GM19043 (cell line): ENCODE data around the gene SYCE1L.

ENCODE experiments used
- ATAC-seq: cut with Tn5 transposase; IDR thresholded peaks from one replicate; pipeline ENCODE4 v1.9.1; 2021; ENCODE audit warnings: low read depth; ENCODE audit not compliant: unreplicated experiment

SYCE1L gene

DNA sequence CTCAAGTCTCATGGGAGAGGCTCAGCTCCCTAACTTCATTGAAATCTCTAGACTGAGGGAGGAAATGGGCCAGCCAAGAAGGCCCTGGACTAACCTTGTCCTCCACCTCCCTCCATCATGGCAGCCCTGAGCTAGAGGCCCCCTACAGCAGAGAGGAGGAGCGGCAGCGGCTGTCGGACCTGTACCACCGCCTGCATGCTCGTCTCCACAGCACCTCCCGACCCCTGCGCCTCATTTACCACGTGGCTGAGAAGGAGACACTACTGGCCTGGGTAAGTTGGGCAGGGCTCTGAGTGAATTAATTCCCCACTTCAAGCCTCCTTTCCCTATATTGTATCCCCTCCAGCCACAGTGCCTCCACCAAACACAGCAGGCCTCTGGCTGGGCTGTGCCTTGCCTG lies 3.8 kb upstream of the SYCE1L start:
- ATAC-seq, result no peak

DNA sequence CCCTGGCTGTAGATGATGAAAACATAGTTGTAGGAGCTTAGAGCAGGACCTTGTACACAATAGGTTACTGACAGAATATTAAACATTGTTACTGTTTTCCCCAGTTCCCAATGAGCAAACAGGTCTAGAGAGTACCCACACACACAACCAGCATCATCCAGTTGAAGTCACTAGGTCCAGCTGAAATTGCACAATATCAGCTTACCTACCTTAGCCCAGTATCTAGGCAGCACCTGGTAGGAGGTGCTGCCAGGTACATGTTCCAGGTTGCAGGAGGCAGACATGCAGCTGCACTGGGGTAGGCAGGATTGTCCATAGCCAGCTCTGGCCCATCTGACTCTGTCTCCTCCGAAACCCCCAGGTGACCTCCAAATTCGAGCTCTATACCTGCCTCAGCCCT lies 1.5 kb upstream of the SYCE1L start:
- ATAC-seq, result no peak

DNA sequence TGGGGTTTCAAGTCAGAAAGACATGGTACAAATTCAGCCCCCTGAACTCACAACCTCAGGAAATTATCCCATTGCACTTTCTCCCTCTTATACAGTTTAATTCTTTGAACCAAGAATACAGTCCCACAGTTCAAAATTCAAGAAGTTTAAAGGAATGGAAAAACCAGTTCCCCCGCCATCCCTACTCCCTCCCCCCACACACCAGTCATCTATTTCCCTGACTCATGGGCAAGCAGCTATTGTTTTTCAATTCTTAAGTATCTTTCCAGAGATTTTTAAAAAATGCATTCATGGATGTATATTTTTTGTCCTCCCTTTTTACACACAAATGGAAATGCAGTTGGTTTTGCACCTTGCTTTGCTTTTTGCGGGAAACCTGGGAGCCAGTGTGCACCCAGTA lies 7.3 kb downstream of the SYCE1L start:
- ATAC-seq, result no peak

DNA sequence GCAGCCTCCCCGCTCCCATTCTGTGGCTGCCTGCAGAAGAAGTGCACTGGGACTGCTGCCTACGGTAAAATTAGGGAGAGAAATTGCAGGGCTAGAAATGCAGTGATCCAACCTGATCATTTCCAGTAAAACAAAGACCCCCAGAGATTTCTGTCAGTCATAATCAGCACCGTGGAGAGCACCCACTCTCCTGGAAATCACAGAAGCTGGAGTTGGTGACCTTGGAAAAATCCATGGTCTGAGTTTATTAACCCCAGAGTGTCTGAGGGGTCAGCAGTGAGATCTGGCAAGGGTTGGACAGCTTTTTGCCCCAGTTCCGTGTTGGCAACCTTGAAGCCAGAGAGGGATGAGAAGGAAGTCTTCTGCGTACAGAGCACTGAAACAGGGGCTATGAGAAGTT lies 7.8 kb downstream of the SYCE1L start:
- no peak for ATAC-seq

DNA sequence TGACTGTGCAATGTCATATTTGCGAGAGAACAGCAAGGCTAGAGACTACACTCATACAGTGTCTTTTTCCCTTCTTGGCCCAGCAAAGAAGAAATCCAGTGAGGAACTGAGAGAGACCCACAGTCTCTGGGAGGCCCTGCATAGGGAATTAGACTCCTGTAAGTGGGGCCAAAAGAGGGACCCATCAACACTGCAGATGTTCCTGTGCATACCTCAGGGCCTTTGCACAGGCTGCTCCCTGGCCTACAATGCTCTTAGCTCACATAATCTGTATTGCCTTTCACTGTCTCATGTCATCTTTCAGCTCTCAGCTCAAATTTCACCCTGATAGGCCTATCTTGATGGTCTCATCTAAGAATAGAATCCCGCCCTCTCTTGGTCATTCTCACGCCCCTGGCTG lies 9.2 kb downstream of the SYCE1L start:
- no peak for ATAC-seq

DNA sequence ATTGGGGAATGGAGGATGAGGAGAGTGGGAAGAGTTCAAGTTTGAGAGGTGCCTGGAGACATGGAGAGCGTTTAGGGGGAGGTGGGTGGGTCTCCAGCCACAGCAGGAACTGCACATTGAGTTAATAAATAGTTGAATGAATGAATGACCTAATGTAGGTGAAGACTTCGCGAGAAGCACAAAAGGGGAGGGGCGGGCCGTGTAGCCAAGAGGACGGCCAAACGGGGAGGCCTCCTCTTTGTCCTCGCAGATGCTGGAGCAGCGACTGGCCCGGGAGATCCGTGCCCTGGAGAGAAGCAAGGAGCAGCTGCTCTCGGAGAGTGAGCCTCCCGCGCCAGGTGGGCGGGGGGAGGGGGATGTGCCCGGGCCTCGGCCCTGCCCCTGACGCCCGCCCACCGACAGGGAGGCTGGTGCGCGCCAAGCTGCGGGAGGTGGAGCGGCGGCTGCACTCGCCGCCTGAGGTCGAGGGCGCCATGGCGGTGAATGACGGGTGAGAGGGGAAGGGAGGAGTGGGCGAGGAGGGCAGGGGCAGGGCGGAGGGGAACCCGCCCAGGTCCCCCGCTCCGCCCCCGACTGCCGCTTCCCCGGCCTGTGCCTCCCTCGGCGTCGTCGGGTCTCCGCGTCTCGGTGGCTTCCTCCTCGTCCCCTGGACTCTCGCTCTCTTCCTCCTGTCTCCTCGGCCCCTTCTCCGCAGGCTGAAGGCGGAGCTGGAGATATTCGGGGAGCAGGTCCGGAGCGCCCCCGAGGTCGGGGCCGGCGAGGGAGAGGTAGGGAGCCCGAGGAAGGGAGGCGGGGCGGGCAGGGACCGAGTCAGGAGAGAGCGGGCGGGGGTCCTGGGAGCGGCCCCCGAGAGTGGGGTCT lies 12.9 kb downstream of the SYCE1L start:
- peak; percentile 46 for ATAC-seq

DNA sequence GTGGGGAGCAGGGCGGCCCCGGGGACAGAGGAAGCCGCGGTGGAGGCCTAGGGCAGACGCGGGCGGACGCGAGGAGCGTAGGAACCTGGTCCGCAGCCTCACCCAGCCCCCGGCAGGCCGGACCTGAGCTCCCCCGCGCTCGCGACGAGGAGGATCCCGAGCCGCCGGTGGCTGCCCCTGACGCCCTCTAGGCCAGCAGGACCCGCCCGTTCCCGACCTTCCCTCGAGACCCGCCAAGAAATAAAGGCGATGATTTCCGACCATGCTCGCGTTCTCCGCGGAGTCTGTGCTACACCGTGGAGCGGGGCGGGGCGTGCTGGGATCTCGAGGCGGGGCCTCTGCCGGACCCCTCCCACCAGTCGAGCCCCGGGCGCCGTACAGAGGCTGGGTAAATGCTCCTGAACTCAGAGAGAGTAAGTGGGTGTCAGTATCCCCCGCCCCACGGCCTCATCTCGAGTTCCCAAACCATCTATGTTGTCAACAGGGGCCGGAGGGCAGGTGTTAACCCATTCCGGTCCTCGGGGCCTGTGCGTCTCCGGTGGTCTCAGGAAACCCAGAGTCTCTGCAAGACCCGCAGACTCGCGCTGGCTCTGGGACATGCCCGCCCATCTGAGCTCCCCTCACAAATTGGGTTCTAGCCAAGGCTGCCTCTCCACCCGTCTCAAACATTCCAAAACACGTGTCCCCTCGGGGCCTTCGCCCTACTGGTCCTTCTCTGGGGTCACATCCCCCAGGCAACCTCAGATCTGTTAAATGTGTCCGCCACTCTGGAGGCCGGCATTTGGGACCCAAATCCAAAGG lies 13.7 kb downstream of the SYCE1L start:
- ATAC-seq, result peak; percentile 60

DNA sequence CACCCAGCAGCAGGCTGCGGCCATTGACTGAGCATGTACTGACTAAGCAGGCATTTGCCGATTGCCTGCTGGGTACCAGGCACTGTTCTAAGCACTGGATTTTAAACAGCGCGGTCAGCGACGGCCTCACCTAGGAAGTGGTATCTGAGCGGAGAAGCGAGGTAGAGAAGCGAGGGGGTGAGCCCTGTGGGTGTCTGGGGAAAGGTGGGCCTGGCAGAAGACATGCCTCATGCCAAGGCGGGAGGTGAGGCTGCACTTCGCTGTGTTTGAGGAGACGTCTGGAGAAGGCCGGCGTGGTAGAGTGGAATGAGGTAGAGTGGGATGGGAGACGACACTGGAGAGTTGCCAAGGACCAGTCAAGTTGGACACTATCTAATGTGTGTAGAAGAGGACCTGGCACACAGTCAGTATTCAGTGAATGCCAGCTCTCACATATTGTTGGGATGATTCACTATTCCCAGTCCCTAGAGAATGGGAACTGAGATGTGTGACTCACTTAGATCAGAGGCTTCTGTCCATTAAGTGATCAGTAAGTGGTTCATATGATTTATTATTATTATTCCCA lies 14.4 kb downstream of the SYCE1L start:
- ATAC-seq, result no peak

DNA sequence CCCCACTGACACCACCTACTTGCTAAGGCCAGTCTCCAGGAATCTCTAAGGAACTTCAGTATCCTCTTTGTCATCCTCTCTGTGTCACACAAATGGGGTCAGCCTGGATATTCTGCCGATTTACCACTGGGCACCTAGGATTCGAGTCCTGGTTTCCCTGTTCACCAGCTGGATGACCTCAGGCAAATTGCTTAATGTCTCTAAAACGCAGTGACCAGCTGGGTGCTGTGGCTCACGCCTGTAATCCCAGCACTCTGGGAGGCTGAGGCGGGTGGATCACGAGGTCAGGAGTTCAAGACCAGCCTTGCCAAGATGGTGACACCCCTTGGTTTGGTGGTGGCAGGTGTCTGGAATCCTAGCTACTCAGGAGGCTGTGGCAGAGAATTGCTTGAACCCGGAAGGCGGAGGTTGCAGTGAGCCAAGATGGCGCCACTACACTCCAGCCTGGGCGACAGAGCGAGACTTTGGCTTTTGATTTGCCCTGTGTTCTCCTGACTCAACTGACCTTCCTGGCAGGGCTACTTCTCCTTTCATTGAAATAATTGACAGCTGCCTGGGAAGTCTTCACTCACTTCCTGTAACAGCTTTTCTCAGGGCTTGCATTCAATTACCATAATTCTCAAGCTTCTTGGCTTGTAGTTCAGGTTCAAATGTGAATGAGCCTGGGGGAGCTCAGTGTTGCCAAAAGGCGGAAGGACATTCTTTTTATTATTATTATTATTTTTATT lies 15.4 kb downstream of the SYCE1L start:
- ATAC-seq, result no peak

DNA sequence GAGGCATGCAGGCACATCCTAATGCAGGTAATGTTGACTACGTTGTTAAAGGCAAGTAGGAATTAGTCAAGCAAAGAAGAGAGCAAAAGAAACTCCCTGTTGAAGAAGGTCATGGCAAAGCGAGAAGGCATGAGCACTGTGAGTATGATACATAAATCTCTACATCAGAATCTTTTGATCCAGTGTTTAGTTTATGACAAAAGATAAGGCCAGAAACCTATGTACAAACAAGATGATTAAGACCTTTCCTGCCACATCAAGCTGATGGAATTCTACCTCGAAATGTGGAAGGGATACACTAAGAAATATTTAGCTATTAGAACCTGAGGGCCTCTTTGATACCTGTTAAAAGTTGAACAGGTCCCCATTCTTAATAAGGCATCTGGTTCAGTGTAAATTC lies 20.2 kb downstream of the SYCE1L start:
- ATAC-seq, result no peak

DNA sequence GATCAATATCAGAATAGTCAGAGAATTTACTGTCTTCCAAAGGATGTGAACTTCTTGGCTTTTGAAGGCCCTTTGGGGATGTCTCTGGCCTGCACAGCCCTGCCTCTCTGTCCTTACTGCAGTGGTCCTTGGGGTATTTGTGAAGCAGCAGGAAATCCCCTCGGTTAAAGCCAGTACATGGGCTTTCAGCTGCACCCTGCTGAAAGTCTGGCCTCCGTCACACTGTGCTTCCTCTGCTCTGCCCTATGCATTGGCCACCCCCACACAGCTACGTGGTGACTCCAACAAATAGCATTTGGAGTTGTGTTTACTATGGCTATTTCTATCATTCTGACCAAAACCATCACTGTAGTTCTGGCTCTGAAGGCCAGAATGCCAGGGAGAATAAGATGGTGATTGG lies 21.2 kb downstream of the SYCE1L start:
- peak; percentile 74 for ATAC-seq

DNA sequence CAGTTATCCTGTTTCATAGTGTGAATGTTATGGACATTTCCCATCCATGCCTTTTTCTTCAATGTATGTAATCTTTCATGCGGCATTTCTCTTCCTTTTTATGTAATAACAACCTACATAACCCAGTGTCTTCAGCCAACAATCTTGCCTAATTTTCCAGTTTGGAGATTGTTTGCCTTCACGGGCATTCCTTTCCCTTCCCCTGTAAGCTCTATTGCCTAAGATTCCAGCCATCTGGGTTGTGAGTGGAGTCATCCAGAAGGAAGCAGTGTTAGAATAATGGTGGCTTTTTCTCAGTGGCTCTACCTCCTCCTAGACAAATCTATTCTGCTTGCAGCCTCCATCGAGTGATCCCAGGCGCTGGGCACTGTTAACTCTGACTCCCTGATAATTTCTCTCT lies 22.3 kb downstream of the SYCE1L start:
- no peak for ATAC-seq

DNA sequence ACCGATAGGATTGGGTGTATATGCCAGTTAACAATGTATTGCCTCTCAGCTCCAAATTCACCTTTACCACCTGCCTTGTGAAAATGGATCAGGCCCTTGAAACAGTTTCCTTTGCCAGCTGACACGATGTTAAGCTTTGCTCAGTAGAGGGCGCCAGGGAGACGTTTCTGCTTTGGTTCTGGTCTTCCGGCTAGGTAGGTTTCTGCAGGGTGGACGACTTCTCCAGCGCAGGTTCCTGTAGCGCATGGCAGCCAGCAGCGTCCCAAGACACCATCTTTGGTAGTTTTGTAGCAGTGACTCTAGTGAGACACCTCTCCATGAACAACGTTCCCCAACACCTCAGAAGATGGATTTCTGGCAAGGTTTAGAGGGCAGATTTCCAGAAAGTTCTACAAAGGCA lies 24.0 kb downstream of the SYCE1L start:
- no peak for ATAC-seq

DNA sequence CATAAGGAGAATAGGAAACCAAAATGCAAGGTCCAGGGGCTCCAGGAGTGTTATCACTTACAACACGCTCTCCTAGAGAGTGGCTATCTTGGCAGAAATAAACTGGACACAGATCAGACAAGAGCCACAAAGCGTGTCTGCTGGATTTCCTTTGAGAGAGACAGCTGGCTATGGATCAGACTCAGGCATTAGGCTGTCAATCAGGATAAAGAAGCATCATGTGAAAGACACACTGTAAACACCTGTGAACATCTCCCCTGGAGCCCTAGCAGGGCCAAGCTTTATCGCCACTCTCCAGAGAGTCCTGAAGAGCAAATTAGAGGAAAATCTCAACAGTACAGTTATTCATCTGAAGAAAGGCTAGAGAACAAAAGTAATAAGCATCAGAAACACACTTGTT lies 26.0 kb downstream of the SYCE1L start:
- ATAC-seq, result no peak

DNA sequence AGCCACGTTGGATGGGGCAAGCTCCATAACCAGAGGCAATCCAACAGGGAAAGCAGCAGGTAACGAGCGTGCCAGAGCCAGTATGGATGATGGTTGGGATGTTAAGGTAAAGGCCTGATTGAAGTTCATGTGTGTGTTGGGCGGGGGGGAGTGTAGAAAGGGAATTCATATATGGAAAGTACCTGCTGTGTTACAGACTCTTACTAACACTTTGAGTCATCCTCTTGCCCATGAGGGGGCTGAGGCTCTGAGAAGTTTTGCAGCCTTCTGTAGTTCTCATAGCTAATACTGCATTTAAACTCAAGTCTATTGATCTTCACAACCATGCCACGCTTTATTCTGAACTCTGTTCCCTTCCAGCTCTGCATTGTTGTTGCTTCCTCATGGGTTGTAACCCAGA lies 28.5 kb downstream of the SYCE1L start:
- ATAC-seq, result peak; percentile 57

DNA sequence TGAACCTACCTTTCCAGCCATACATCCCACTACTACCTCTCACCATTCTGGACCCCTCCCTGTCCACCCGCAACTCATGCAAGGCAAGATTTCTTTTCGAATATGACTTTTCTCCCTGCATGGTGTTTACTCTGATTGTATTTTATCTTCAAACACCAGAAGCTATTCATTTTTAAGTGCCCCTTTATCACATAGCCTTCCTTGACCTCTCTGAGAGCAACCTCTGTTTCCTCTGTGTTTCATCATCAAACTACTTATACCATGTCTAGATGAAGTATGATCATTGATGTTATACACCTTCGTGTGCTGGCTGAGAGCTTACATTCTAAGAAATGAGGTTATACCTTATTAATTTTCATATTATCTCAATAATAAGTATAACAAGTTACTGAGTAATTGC lies 31.8 kb downstream of the SYCE1L start:
- no peak for ATAC-seq

DNA sequence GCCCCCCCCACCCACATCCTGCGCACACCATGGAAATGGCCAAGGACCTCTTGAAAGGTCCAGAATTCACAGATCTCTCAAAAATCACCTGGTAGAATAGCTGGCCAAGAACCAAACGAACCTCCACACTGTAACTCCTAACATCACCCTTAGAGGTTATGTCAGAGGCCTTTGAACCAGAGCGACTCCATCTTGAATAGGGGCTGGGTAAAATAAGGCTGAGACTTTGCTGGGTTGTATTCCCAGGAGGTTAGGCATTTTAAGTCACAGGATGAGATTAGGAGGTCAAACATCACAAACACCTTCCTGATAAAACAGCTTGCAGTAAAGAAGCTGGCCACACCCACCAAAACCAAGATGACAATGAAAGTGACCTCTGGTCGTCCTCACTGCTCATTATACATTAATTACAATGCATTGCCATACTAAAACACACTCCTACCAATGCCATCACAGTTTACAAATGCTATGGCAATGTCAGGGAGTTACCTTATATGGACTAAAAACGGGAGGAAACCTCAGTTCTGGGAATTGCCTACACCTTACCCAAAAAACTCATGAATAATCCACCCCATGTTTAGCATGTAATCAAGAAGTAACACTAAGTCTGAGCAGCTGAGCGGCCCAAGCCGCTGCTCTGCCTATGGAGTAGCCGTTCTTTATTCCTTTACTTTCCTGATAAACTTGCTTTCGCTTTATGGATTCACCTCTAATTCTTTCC lies 34.8 kb downstream of the SYCE1L start:
- no peak for ATAC-seq

DNA sequence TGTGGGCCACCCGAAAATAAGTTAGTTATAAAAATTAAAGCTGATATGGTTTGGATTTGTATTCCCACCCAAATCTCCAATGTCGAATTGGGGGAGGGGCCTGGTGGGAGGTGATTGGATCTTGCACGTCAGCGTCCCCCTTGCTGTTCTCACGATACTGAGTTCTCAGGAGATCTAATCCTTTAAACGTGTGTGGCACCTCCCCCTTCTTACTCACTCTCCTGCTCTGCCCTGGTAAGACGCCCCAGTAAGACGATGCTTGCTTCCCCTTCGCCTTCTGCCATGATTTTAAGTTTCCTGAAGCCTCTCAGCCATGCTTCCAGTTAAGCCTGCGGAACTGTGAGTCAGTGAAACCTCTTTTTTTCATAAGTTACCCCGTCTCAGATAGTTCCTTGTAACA lies 35.4 kb downstream of the SYCE1L start:
- ATAC-seq, result no peak

DNA sequence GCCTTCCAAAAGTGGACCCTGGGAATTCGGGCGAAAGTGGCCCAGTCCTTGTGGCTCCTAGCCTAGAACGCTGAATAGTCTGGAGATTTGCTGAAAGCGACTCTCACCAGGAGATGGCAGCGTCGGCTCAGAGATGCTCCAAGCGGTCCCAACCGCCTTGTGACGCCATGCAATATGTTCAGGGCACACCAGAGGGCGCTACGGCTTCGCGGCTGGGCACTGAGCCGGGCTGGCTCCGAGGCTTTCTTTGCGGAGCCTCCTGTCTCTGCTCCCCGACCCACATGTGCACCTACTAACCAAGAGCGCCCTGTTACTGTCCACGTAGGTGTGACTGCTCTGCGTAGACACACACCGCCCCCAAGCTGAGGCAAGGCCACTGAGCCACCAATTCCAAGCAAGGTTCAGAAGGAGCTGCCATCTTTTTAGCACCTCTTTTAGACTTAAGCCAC lies 36.9 kb downstream of the SYCE1L start:
- ATAC-seq, result peak; percentile 98

DNA sequence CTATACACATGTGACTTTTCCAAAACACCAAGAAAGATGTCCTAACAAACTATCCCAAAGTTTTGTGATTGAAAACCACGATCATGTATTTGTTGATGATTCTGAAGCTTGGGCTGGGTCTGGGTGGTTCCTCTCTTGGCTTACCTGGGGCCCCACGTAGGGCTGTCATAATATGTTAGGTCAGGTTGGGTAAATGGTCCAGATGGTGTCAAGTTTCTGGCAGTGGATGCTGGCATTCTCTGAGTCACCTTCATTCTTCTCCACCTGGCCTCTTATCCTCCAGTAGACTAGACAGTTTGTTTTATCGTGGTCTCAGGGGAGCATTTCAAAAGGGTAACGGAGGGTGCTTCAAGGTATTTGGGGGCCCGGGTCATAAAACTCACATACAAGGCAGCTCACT lies 39.4 kb downstream of the SYCE1L start:
- ATAC-seq, result no peak
